HFF-Myc (cell line): ENCODE data around the gene P2RY8.
"Not testable (repeated sequence)": the region's sequence is repeated elsewhere in the genome, so short reads cannot be mapped to it uniquely, and the experiment has no call there.

Experiments
- DNase-seq: peaks from one replicate; pipeline ENCODE4 v3.0.0-alpha.2; 2011; ENCODE audit warnings: low read depth; ENCODE audit errors: extremely low read depth
- H3K4me3 ChIP-seq: replicated peaks from 2 replicates; pipeline ENCODE4 v1.5.1; 2011; ENCODE audit warnings: low read depth, mild to moderate bottlenecking, control low read depth, low read length
- TF ChIP-seq, protein P1 (sequence below): IDR thresholded peaks from 2 replicates; pipeline ENCODE4 v1.5.1; 2012; ENCODE audit warnings: mild to moderate bottlenecking, low read depth, low read length, control low read depth; ENCODE audit errors: missing control alignments

Gene P2RY8

DNA sequence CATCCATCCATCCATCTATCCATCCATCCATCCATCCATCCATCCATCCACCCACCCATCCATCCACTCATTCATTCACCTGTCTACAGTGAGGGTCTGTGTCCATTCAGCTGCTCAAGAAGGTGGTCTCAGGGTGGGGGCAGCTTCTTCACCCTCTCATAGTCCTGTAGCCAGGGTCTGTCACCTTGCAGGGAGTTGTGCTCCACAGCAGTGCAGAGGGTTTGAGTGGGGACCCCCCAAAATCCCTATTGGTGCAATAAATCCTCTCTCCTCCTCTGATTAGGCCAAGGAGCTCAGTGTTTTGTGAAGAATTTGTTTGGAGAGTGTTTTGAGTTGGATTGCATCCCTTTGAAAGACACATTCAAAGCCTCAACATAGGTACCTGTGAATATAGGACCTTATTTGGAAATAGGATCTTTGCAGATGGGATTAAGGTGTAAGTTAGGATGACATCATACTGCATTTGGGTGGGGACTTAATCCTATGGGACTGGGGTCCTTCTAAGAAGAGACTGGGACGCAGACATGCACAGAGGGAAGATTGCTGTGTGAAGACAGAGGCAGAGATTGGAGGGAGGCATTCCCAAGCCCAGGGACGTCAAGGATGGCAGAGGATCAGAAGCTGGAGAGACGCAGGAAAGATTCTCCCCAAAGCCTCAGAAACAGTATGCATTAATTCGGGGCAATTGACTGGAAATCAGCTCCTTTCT lies 12.0 kb downstream of the P2RY8 start:
- TF ChIP-seq, protein P1, sequence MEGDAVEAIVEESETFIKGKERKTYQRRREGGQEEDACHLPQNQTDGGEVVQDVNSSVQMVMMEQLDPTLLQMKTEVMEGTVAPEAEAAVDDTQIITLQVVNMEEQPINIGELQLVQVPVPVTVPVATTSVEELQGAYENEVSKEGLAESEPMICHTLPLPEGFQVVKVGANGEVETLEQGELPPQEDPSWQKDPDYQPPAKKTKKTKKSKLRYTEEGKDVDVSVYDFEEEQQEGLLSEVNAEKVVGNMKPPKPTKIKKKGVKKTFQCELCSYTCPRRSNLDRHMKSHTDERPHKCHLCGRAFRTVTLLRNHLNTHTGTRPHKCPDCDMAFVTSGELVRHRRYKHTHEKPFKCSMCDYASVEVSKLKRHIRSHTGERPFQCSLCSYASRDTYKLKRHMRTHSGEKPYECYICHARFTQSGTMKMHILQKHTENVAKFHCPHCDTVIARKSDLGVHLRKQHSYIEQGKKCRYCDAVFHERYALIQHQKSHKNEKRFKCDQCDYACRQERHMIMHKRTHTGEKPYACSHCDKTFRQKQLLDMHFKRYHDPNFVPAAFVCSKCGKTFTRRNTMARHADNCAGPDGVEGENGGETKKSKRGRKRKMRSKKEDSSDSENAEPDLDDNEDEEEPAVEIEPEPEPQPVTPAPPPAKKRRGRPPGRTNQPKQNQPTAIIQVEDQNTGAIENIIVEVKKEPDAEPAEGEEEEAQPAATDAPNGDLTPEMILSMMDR: no peak
- DNase-seq: no peak
- no peak overlapping the region for H3K4me3 ChIP-seq

DNA sequence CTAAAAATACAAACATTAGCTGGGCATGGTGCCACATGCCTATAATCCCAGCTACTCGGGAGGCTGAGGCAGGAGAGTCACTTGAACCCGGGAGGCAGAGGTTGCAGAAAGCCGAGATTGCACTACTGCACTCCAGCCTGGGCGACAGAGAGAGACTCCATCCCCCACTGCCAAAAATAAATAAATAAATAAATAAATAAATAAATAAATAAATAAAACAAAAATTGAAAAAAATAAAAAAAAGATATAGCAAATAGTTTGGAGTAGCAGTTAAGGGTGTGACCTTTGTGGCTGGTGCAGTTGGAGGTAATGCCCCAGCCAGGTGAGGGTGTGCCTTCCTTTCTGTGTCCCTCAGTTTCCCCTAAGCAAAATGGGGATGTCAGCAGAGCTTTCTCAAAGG lies 14.1 kb downstream of the P2RY8 start:
- H3K4me3 ChIP-seq, DNase-seq: not testable (repeated sequence)

GRCh38 chrX:1521459-1521956 lies 15.5 kb downstream of the P2RY8 start:
- DNase-seq: no peak
- TF ChIP-seq, protein P1: no peak
- no peak overlapping the region for H3K4me3 ChIP-seq

DNA sequence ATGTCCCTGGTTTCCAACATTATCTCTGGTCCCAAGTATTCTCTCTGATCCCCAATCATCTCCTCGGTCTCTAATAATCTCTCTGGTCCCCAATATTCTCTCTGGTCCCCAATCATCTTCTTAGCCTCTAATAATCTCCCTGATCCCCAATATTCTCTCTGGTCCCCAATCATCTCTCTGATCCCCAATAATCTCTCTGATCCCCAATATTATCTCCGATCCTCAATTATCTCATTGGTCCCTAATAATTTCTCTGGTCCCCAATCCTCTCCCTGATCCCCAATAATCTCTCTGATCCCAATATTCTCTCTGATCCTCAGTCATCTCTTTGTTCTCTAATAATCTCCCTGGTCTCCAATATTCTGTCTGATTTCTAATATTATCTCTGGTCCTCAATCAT lies 16.6 kb downstream of the P2RY8 start:
- TF ChIP-seq, protein P1: no peak
- DNase-seq: no peak
- no peak overlapping the region for H3K4me3 ChIP-seq

DNA sequence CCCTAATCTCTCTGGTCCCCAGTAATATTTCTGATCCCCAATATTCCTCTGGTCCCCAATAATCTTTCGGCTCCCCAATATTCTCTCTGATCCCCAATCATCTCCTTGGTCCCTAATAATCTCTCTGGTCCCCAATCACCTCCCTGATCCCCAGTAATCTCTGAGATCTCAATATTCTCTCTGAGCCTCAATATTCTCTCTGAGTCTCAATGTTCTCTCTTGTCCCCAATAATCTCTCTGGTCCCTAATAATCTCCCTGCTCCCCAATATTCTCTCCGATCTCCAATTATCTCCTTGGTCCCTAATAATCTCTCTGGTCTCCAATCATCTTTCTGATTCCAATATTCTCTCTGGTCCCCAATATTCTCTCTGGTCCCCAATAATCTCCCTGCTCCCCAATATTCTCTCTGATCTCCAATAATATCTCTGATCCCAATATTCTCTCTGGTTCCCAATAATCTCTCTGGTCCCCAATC lies 17.9 kb downstream of the P2RY8 start:
- no peak for DNase-seq
- H3K4me3 ChIP-seq: no peak overlapping the region
- TF ChIP-seq, protein P1: no peak

DNA sequence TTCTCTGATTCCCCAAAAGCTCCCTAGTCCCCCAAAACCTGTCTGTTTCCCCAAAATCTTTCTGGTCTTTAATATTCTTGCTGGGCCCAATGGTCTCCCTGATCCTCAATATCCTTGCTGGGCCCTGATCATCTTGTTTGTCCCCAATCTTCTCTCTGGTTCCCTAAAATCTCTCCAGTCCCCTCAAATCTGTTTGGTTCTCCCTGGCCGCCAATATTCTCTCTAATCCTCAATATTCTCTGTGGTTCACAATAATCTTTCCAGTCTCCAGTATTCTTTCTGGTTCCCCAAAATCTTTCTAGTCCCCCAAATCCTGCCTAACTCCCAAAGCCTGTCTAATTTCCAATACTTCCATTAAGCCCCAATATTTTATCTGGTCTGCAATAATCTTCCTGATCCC lies 18.5 kb downstream of the P2RY8 start:
- H3K4me3 ChIP-seq: no peak overlapping the region
- no peak for DNase-seq
- TF ChIP-seq, protein P1: no peak

- TF ChIP-seq, protein P1: no peak
- H3K4me3 ChIP-seq: no peak overlapping the region
- DNase-seq: no peak
Observed at GRCh38 chrX:1516596-1517104, 20.3 kb downstream of the P2RY8 start.
